GM12872 (cell line): ENCODE measurements around the gene DCTN5.

Experiments used
- CTCF ChIP-seq: IDR thresholded peaks from 3 replicates; pipeline ENCODE4 v1.5.1; 2011; ENCODE audit warnings: low read depth, mild to moderate bottlenecking, low read length, moderate library complexity; ENCODE audit not compliant: insufficient read depth

Gene DCTN5

GRCh38 chr16:23700509-23700908 is 59.2 kb downstream of the DCTN5 start:
- TF ChIP-seq CTCF, result no peak

- TF ChIP-seq CTCF, result no peak
Observed at GRCh38 chr16:23701045-23701444, 59.8 kb downstream of the DCTN5 start.

- TF ChIP-seq CTCF, result no peak
Observed at GRCh38 chr16:23702951-23703350, 61.7 kb downstream of the DCTN5 start.

- TF ChIP-seq CTCF, result no peak
Observed at GRCh38 chr16:23704772-23705516, 63.7 kb downstream of the DCTN5 start.

- no peak for TF ChIP-seq CTCF
Observed at GRCh38 chr16:23705517-23705902, 64.2 kb downstream of the DCTN5 start.

- TF ChIP-seq CTCF, result no peak
Observed at GRCh38 chr16:23706439-23706838, 65.2 kb downstream of the DCTN5 start.

- no peak for TF ChIP-seq CTCF
Observed at GRCh38 chr16:23709536-23709935, 68.3 kb downstream of the DCTN5 start.

GRCh38 chr16:23710008-23710407 is 68.7 kb downstream of the DCTN5 start:
- no peak for TF ChIP-seq CTCF
